Smooth muscle cell (in vitro differentiated cells): Measurements from ENCODE around the gene OTP. TPM values are rescaled to one million over a fixed set of nuclear protein-coding genes. Genes with fewer than 3 reads are reported as not detected.

Source experiments
- DNase-seq: peaks from one replicate; lab custom pipeline; 2025; ENCODE audit not compliant: unreplicated experiment; lab: John Stamatoyannopoulos, UW
- H2AFZ ChIP-seq: fragments of 200-600 bp; sonication (generic); 2 replicates; pipeline ENCODE4 v1.6.0; 2016; ENCODE audit warnings: antibody characterized with exemption, low read depth, mild to moderate bottlenecking
- H3F3A ChIP-seq: fragments of 200-600 bp; sonication (generic); 2 replicates; pipeline ENCODE4 v1.6.0; 2017; ENCODE audit warnings: antibody characterized with exemption, low read depth
- H3K27ac ChIP-seq: fragments of 200-600 bp; sonication (generic); 2 replicates; pipeline ENCODE4 v1.5.1; 2016; ENCODE audit warnings: low read depth, mild to moderate bottlenecking
- H3K27me3 ChIP-seq: fragments of 200-600 bp; sonication (generic); 2 replicates; pipeline ENCODE4 v1.6.1; 2016; ENCODE audit warnings: low read depth, mild to moderate bottlenecking
- H3K36me3 ChIP-seq: fragments of 200-600 bp; sonication (generic); 2 replicates; pipeline ENCODE4 v1.5.1; 2016; ENCODE audit warnings: low read depth
- H3K4me1 ChIP-seq: fragments of 200-600 bp; sonication (generic); 2 replicates; pipeline ENCODE4 v1.5.1; 2016; ENCODE audit warnings: low read depth
- H3K4me2 ChIP-seq: fragments of 200-600 bp; sonication (generic); 2 replicates; pipeline ENCODE4 v1.6.0; 2016; ENCODE audit warnings: mild to moderate bottlenecking
- H3K4me3 ChIP-seq: fragments of 200-600 bp; sonication (generic); 2 replicates; pipeline ENCODE4 v1.5.1; 2016; ENCODE audit warnings: mild to moderate bottlenecking
- H3K79me2 ChIP-seq: fragments of 200-600 bp; sonication (generic); 2 replicates; pipeline ENCODE4 v1.6.0; 2016; ENCODE audit warnings: low read depth, mild to moderate bottlenecking
- H3K9ac ChIP-seq: fragments of 200-600 bp; sonication (generic); 2 replicates; pipeline ENCODE4 v1.6.0; 2016; ENCODE audit warnings: low read depth
- H3K9me3 ChIP-seq: fragments of 200-600 bp; sonication (generic); replicated peaks from 2 replicates; pipeline ENCODE4 v1.5.1; 2016; ENCODE audit warnings: low read depth
- H4K20me1 ChIP-seq: fragments of 200-600 bp; sonication (generic); 2 replicates; pipeline ENCODE4 v1.6.0; 2016; ENCODE audit warnings: low read depth
- CTCF ChIP-seq: fragments of 200-600 bp; sonication (generic); IDR thresholded peaks from 2 replicates; pipeline ENCODE4 v1.5.1; 2017; ENCODE audit warnings: borderline replicate concordance, mild to moderate bottlenecking, antibody characterized with exemption; ENCODE audit not compliant: insufficient read depth, poor library complexity, severe bottlenecking
- WGBS: methylation state at CpG from one replicate; pipeline ENCODE4 v1.1.7; 2016; ENCODE audit warnings: low lambda C conversion rate; 5-methylcytosine and 5-hydroxymethylcytosine counted together
- polyA plus RNA-seq: library from polyadenylated mRNA; unstranded; fragments of >200 nt; fragmentation: Nextera tagmentation; extraction: Ambion mirVana; gene quantifications from 2 replicates; pipeline ENCODE4 v1.2.1, GENCODE V29; 2016
- total RNA-seq: library from RNA; depleted of rRNA; stranded (reverse); fragments of >200 nt; gene quantifications from 2 replicates; pipeline ENCODE4 v1.2.3, GENCODE V29; 2014

Gene OTP
- total and polyA plus RNA-seq, 2 experiments from 2014 or later: not detected

- H3K4me3 ChIP-seq: no peak overlapping the region
- peaks cover 91% of the 10 kb centered on the region for H3K27me3 ChIP-seq
- 68% methylated on average over 2 of the region's 2 CpGs for WGBS
- H4K20me1 ChIP-seq: no peaks in the 10 kb centered on the region
- H3K79me2 ChIP-seq: no peaks in the 10 kb centered on the region
- no peak overlapping the region for H3K4me2 ChIP-seq
- H3K9ac ChIP-seq: no peak overlapping the region
- H3K27ac ChIP-seq: no peak overlapping the region
- H3K4me1 ChIP-seq: no peaks in the 10 kb centered on the region
- no peaks in the 10 kb centered on the region for H3K36me3 ChIP-seq
- H3F3A ChIP-seq: no peaks in the 10 kb centered on the region
- no peaks in the 10 kb centered on the region for H3K9me3 ChIP-seq
- no peak overlapping the region for H2AFZ ChIP-seq
- DNase-seq: no peak
- no peak for TF ChIP-seq CTCF
Observed at GRCh38 chr5:77651343-77651742, 12.8 kb upstream of the OTP start.

GRCh38 chr5:77650686-77651085, 12.2 kb upstream of the OTP start:
- H3F3A ChIP-seq: no peaks in the 10 kb centered on the region
- no peak overlapping the region for H3K9ac ChIP-seq
- no peak for DNase-seq
- H3K27me3 ChIP-seq: peaks cover 93% of the 10 kb centered on the region
- H3K36me3 ChIP-seq: no peaks in the 10 kb centered on the region
- H3K4me2 ChIP-seq: no peak overlapping the region
- H3K4me3 ChIP-seq: no peak overlapping the region
- no peak for TF ChIP-seq CTCF
- no peaks in the 10 kb centered on the region for H3K79me2 ChIP-seq
- H3K4me1 ChIP-seq: no peaks in the 10 kb centered on the region
- H4K20me1 ChIP-seq: no peaks in the 10 kb centered on the region
- H3K27ac ChIP-seq: no peak overlapping the region
- H2AFZ ChIP-seq: no peak overlapping the region
- WGBS: 35% methylated on average over 1 of the region's 1 CpG
- H3K9me3 ChIP-seq: no peaks in the 10 kb centered on the region

- no peaks in the 10 kb centered on the region for H4K20me1 ChIP-seq
- TF ChIP-seq CTCF: no peak
- no peaks in the 10 kb centered on the region for H3K9me3 ChIP-seq
- H3K4me1 ChIP-seq: peaks cover 2% of the 10 kb centered on the region
- no peaks in the 10 kb centered on the region for H3F3A ChIP-seq
- no peaks in the 10 kb centered on the region for H3K36me3 ChIP-seq
- H3K79me2 ChIP-seq: no peaks in the 10 kb centered on the region
- no peak overlapping the region for H3K4me2 ChIP-seq
- H3K27ac ChIP-seq: no peak overlapping the region
- H3K27me3 ChIP-seq: peaks cover 97% of the 10 kb centered on the region
- no peak overlapping the region for H2AFZ ChIP-seq
- no peak overlapping the region for H3K9ac ChIP-seq
- 88% methylated on average over 2 of the region's 2 CpGs for WGBS
- DNase-seq: no peak
- H3K4me3 ChIP-seq: no peak overlapping the region
Observed at GRCh38 chr5:77649776-77650175, 11.3 kb upstream of the OTP start.

GRCh38 chr5:77645995-77646639, 7.6 kb upstream of the OTP start:
- H3K4me3 ChIP-seq: no peak overlapping the region
- peak overlapping the region; percentile 91 for H3K4me2 ChIP-seq
- no peaks in the 10 kb centered on the region for H4K20me1 ChIP-seq
- no peak overlapping the region for H2AFZ ChIP-seq
- H3K27ac ChIP-seq: no peak overlapping the region
- H3K79me2 ChIP-seq: no peaks in the 10 kb centered on the region
- DNase-seq: no peak
- WGBS: 30% methylated on average over 11 of the region's 11 CpGs
- no peak overlapping the region for H3K9ac ChIP-seq
- H3K4me1 ChIP-seq: peaks cover 18% of the 10 kb centered on the region
- H3K27me3 ChIP-seq: peaks cover 100% of the 10 kb centered on the region
- H3K36me3 ChIP-seq: no peaks in the 10 kb centered on the region
- no peaks in the 10 kb centered on the region for H3K9me3 ChIP-seq
- H3F3A ChIP-seq: no peaks in the 10 kb centered on the region
- no peak for TF ChIP-seq CTCF
